ENCODE data around the gene ZNF593.

The ZNF593 gene

GRCh38 chr1:26125946-26126320 lies 43.8 kb upstream of the ZNF593 start:
- no peak for TF ChIP-seq CTCF (IDR thresholded peaks at IDR 0.05; ENCODE audit: insufficient read depth, low read depth, low read length, missing control alignments)
- DNase-seq (ENCODE audit: low read depth) = no peak
- H3K4me3 ChIP-seq (ENCODE audit: low read length) = no peak overlapping the region

GRCh38 chr1:26126321-26127084 lies 43.2 kb upstream of the ZNF593 start:
- peak; percentile 89 for DNase-seq (ENCODE audit: low read depth)

GRCh38 chr1:26127235-26128163 lies 42.2 kb upstream of the ZNF593 start:
- no peak for TF ChIP-seq CTCF (IDR thresholded peaks at IDR 0.05; ENCODE audit: insufficient read depth, low read depth, low read length, missing control alignments)
- no peak overlapping the region for H3K4me3 ChIP-seq (ENCODE audit: low read length)
- DNase-seq (ENCODE audit: low read depth) = peak; percentile 60

More at GRCh38 chr1:26126321-26127084, 43.2 kb upstream of the ZNF593 start:
- no peak for TF ChIP-seq CTCF (IDR thresholded peaks at IDR 0.05; ENCODE audit: insufficient read depth, low read depth, low read length, missing control alignments)
- H3K4me3 ChIP-seq (ENCODE audit: low read length) = no peak overlapping the region

GRCh38 chr1:26129778-26130177 lies 39.9 kb upstream of the ZNF593 start:
- H3K4me3 ChIP-seq (ENCODE audit: low read length) = no peak overlapping the region
- no peak for DNase-seq (ENCODE audit: low read depth)
- TF ChIP-seq CTCF (IDR thresholded peaks at IDR 0.05; ENCODE audit: insufficient read depth, low read depth, low read length, missing control alignments) = no peak

- H3K4me3 ChIP-seq (ENCODE audit: low read length) = no peak overlapping the region
- DNase-seq (ENCODE audit: low read depth) = no peak
- no peak for TF ChIP-seq CTCF (IDR thresholded peaks at IDR 0.05; ENCODE audit: insufficient read depth, low read depth, low read length, missing control alignments)
Measured at GRCh38 chr1:26130695-26131094, 39.0 kb upstream of the ZNF593 start.

GRCh38 chr1:26132128-26132833 lies 37.4 kb upstream of the ZNF593 start:
- no peak overlapping the region for H3K4me3 ChIP-seq (ENCODE audit: low read length)
- no peak for TF ChIP-seq CTCF (IDR thresholded peaks at IDR 0.05; ENCODE audit: insufficient read depth, low read depth, low read length, missing control alignments)
- DNase-seq (ENCODE audit: low read depth) = peak; percentile 27

Measured in epithelial cell of esophagus (primary cell).